Measurements from ENCODE around the gene PDE3A. TPM values are rescaled to one million over a fixed set of nuclear protein-coding genes. Genes with fewer than 3 reads are reported as not detected.

Gene PDE3A
- total RNA-seq, 1 experiment from 2014 or later, result not detected

DNA sequence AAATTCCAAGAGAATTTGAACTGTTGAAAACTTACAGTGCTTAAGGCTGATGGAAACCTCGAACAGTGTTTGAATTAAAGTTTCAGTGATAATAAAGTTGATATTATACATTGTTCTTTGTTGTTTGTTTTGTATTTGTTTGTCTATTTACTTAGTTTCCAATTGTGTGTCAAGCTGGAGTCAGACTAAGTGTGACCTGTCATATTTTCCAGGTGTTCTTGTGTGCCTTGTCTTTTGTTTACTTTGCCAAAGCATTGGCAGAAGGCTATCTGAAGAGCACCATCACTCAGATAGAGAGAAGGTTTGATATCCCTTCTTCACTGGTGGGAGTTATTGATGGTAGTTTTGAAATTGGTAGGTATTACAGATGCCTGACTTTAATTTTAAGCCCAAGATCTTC lies 332.8 kb downstream of the PDE3A start:
- DNase-seq (ENCODE audit: low spot score), result no peak

DNA sequence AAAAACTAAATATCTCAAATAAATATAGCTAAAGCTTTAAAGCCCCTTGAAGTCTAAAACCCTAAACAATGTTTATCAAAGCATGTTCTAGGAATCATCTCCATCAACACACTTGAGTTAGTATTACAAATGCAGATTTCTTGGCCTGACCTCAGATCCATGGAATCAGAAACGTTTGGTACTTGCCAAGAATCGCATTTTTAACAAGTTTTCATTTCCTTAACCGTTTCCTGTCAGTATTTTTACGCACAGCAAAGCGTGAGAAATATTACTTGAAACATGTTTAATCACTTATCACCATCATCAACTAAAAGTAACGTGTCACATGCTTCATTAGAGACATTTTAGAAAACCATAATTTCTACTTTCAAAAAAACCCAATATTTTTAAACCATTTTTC lies 336.5 kb downstream of the PDE3A start:
- no peak for DNase-seq (ENCODE audit: low spot score)

DNA sequence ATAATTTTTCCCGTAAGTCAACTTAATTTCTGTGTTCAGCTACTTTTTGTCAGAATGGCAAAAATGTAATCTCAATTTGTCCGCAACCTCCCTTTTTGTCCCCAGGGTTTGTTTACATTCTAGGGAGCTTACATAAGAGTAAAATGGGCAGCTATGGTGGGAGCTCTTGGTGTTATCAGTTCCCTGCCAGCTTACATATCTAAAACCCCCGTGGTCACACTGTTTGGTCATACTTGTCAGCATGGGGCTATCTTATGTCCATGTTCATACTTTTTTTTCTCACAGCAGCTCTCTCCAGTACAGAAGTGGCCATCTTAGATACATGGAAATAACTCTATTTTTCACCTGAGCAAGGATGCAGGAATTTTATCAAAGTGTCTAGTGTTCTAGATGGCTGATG lies 343.5 kb downstream of the PDE3A start:
- DNase-seq (ENCODE audit: low spot score), result no peak

DNA sequence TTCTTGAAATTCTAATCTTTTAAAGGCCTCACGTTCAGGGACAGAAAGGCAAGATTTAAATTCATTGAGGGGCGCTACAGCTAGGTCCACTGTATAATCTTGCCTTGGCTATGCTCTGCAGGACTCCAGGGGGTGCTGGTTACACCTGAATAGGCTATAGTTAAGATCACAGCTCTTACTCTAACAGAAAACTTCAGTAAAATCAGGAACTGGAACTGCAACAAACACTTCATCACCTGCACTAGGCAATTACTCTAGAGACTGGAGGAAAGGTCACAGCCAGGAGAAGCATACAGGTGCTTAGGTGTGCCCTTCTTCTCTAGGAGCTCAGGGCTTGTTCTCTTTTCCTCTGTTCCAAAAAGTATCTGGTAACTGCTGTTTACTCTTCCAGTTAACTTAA lies 347.7 kb downstream of the PDE3A start:
- DNase-seq (ENCODE audit: low spot score), result peak; percentile 32

DNA sequence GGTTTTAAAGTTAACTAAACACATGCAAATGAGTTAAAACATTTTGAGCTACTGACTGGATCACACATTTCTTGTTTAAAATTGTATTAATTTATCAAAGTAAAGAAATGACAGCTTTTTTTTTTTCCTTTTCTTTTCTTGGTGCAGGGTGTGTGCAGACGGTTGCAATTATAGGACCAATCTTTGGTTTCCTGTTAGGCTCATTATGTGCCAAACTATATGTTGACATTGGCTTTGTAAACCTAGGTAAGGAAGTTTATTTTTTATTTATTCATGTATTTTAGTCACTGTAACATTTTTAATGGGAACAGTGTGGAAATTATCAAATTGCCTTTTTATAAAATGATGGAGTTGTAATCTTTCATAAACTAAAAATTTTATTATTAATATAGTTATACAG lies 348.6 kb downstream of the PDE3A start:
- DNase-seq (ENCODE audit: low spot score), result no peak

DNA sequence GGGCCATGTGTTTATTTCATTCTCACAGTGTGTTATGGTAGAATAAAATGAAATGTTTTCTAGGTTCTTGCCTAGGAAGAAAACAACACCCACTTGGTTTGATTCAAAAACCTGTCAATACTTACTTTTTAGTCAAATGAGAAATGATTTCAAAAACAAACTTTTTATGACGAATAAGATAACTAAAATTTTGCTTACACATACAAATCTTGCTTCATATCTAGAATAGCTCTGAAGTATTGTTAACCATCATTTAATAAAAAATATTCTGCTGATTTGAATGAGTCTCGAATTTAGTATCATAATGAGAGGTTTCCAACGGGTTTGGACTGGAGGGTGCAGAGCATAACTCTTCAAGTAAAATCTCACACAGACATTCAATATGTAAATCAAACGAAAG lies 350.0 kb downstream of the PDE3A start:
- DNase-seq (ENCODE audit: low spot score), result no peak

DNA sequence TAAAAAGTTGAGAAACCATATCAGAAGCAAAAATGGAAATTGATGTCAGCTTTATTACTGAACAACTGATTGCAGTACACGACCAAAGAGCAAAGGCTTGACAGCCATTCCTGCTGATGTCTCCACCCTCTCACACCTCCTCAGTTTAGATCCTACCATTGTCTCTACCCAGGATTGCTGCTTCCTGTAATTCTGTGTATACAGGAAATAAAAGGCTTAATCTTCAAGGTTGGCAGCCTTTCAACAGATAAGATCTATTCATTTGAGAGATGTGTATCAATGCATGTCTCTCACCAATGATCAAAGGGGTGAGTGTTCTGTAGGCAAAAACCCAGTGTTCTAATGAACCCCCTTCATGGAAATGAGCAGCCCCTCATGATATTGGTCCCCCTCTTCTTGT lies 353.8 kb downstream of the PDE3A start:
- peak; percentile 12 for DNase-seq (ENCODE audit: low spot score)

DNA sequence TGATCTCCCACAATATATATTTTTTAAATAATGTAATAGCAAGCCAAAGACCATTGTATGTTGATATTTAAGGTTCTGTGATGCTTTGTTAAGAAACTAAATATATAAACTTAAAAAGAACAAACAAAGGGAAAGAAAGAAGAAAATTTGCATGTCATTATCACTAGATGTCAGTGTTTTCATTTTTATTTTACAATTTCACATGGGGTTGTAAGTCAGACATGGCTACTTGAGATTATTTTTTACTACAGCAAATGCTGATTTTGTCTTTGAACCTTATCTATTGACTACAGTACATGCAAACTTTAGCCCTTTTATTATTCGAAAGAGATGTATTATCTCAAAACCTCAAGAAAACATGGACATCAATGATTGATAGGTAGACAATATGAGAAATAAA lies 362.9 kb downstream of the PDE3A start:
- no peak for DNase-seq (ENCODE audit: low spot score)
